H1 (cell line): ENCODE measurements around the gene CDK15. TPM values are rescaled to one million over a fixed set of nuclear protein-coding genes. Genes with fewer than 3 reads are reported as not detected.

ENCODE experiments used
- CTCF ChIA-PET: fragments of 300-600 bp; sonication (Branson Sonifier 250); formaldehyde crosslinking; loops from one replicate; lab custom pipeline; 2021; ENCODE audit not compliant: partially characterized antibody; lab: Charles Lee
- POLR2A ChIA-PET: fragments of 300-600 bp; sonication (Branson Sonifier 250); formaldehyde crosslinking; loops from one replicate; lab custom pipeline; 2021; ENCODE audit warnings: inconsistent platforms; ENCODE audit not compliant: partially characterized antibody; lab: Charles Lee
- DNase-seq, 2 experiments: peaks; one replicate each; pipeline versions ENCODE4 v3.0.0 to v3.0.0-alpha.2; 2010 to 2022; ENCODE audit warnings: low spot score in 2 of 2, low read depth in 1 of 2, mixed read lengths in 1 of 2
- FAIRE-seq: peaks from 2 replicates; lab custom pipeline; 2011; peaks lifted over from hg19 to GRCh38; lab: Jason Lieb, UNC
- H2AFZ ChIP-seq: 2 replicates; pipeline ENCODE4 v1.8.1; 2012; ENCODE audit warnings: low read length, inconsistent platforms
- H2AK5ac ChIP-seq: 2 replicates; pipeline ENCODE4 v1.6.1; 2013; ENCODE audit warnings: low read depth, low read length
- H2BK120ac ChIP-seq: replicated peaks from 2 replicates; pipeline ENCODE3; 2013; ENCODE audit warnings: low read depth, low read length, inconsistent platforms
- H2BK12ac ChIP-seq: 2 replicates; pipeline ENCODE4 v1.6.1; 2013; ENCODE audit warnings: low read depth, low read length
- H2BK15ac ChIP-seq: 2 replicates; pipeline ENCODE4 v1.6.1; 2013; ENCODE audit warnings: low read length
- H2BK20ac ChIP-seq: 2 replicates; pipeline ENCODE4 v1.6.1; 2013; ENCODE audit warnings: low read length
- H2BK5ac ChIP-seq: 2 replicates; pipeline ENCODE4 v1.6.1; 2013; ENCODE audit warnings: low read depth, low read length
- H3K14ac ChIP-seq: 2 replicates; pipeline ENCODE4 v1.6.1; 2013; ENCODE audit warnings: inconsistent platforms; ENCODE audit not compliant: insufficient read length
- H3K18ac ChIP-seq: 2 replicates; pipeline ENCODE4 v1.6.1; 2013; ENCODE audit warnings: low read length; ENCODE audit errors: extremely low read depth
- H3K23ac ChIP-seq: 2 replicates; pipeline ENCODE4 v1.6.1; 2013; ENCODE audit warnings: inconsistent platforms; ENCODE audit not compliant: insufficient read length
- H3K23me2 ChIP-seq: 2 replicates; pipeline ENCODE4 v1.6.1; 2013; ENCODE audit warnings: low read depth, low read length
- H3K27ac ChIP-seq: 2 replicates; pipeline ENCODE4 v1.6.1; 2011; ENCODE audit warnings: low read depth, low read length, inconsistent platforms
- H3K27me3 ChIP-seq, 4 experiments: replicated peaks in 1 of 4; 1 replicate in 1 of 4; 2 replicates in 3 of 4; pipeline versions ENCODE4 v1.6.1 to v1.8.1; 2011 to 2013; ENCODE audit warnings: low read length in 3 of 4, mild to moderate bottlenecking in 3 of 4, inconsistent platforms in 2 of 4, mixed read lengths in 2 of 4, moderate library complexity in 1 of 4; ENCODE audit not compliant: control insufficient read depth in 3 of 4, insufficient read depth in 3 of 4; ENCODE audit errors: extremely low read depth in 1 of 4
- H3K36me3 ChIP-seq, 4 experiments: 2 replicates each; pipeline versions ENCODE4 v1.6.1 to v1.8.1; 2011 to 2013; ENCODE audit warnings: mild to moderate bottlenecking in 4 of 4, low read length in 3 of 4, moderate library complexity in 2 of 4, control low read depth in 1 of 4, inconsistent platforms in 1 of 4; ENCODE audit not compliant: insufficient read depth in 4 of 4, control insufficient read depth in 2 of 4
- H3K4ac ChIP-seq: replicated peaks from 2 replicates; pipeline ENCODE3; 2013; ENCODE audit warnings: low read length, low read depth, mixed read lengths, inconsistent platforms; ENCODE audit not compliant: insufficient read length
- H3K4me1 ChIP-seq, 4 experiments: replicated peaks in 1 of 4; 1 replicate in 1 of 4; 2 replicates in 3 of 4; pipeline versions ENCODE4 v1.6.1 to v1.8.1; 2011 to 2013; ENCODE audit warnings: low read length in 3 of 4, inconsistent platforms in 2 of 4, mixed read lengths in 1 of 4; ENCODE audit not compliant: insufficient read depth in 4 of 4, control insufficient read depth in 3 of 4
- H3K4me2 ChIP-seq, 2 experiments: 2 replicates each; pipeline versions ENCODE4 v1.6.1 to v1.8.1; 2011 to 2013; ENCODE audit warnings: low read depth in 2 of 2, low read length in 2 of 2, control low read depth in 1 of 2, inconsistent platforms in 1 of 2, mild to moderate bottlenecking in 1 of 2; ENCODE audit not compliant: insufficient read depth in 1 of 2
- H3K4me3 ChIP-seq, 4 experiments: fragments of 200-600, 300-600 bp in 1 of 4; sonication (generic), shearing (Covaris generic), sonication (Bioruptor Twin) in 1 of 4; 2 replicates each; pipeline versions ENCODE4 v1.5.1 to v1.8.1; 2011 to 2016; ENCODE audit warnings: low read length in 4 of 4, low read depth in 3 of 4, control low read depth in 2 of 4, inconsistent platforms in 2 of 4, mild to moderate bottlenecking in 2 of 4, mixed read lengths in 1 of 4, moderate library complexity in 1 of 4; ENCODE audit not compliant: insufficient read depth in 2 of 4; ENCODE audit errors: extremely low read depth in 1 of 4
- H3K56ac ChIP-seq: replicated peaks from 2 replicates; pipeline ENCODE3; 2013; ENCODE audit warnings: low read depth, mild to moderate bottlenecking, mixed read lengths, low read length, inconsistent platforms; ENCODE audit not compliant: insufficient read length
- H3K79me1 ChIP-seq: 2 replicates; pipeline ENCODE4 v1.6.1; 2013; ENCODE audit warnings: low read depth, low read length, control low read depth
- H3K79me2 ChIP-seq, 2 experiments: 2 replicates each; pipeline versions ENCODE4 v1.6.1 to v1.8.1; 2012 to 2013; ENCODE audit warnings: low read length in 2 of 2, mild to moderate bottlenecking in 2 of 2, inconsistent platforms in 1 of 2; ENCODE audit not compliant: insufficient read depth in 2 of 2, control insufficient read depth in 1 of 2
- H3K9ac ChIP-seq, 4 experiments: replicated peaks in 1 of 4; 1 replicate in 1 of 4; 2 replicates in 3 of 4; pipeline versions ENCODE4 v1.6.1 to v1.8.1; 2011 to 2013; ENCODE audit warnings: low read depth in 3 of 4, low read length in 3 of 4, control low read depth in 2 of 4, mild to moderate bottlenecking in 2 of 4, moderate library complexity in 2 of 4, inconsistent platforms in 1 of 4; ENCODE audit errors: extremely low read depth in 1 of 4
- H3K9me3 ChIP-seq, 2 experiments: 2 replicates each; pipeline versions ENCODE4 v1.6.1 to v1.8.1; 2012 to 2013; ENCODE audit warnings: mild to moderate bottlenecking in 2 of 2, moderate library complexity in 2 of 2, control low read depth in 1 of 2, inconsistent platforms in 1 of 2, low read depth in 1 of 2, low read length in 1 of 2, mixed read lengths in 1 of 2; ENCODE audit not compliant: insufficient read depth in 2 of 2
- H4K20me1 ChIP-seq, 2 experiments: replicated peaks in 1 of 2; 2 replicates each; pipeline versions ENCODE3 to v1.8.1; 2011 to 2013; ENCODE audit warnings: inconsistent platforms in 2 of 2, low read length in 2 of 2, mild to moderate bottlenecking in 1 of 2; ENCODE audit not compliant: insufficient read depth in 2 of 2, control insufficient read depth in 1 of 2
- H4K5ac ChIP-seq: 2 replicates; pipeline ENCODE4 v1.6.1; 2013; ENCODE audit warnings: low read length, low read depth, mixed read lengths, inconsistent platforms; ENCODE audit not compliant: insufficient read length
- H4K8ac ChIP-seq: 2 replicates; pipeline ENCODE4 v1.8.0; 2013; ENCODE audit warnings: mild to moderate bottlenecking, moderate library complexity, low read length, inconsistent platforms; ENCODE audit not compliant: insufficient read depth; ENCODE audit errors: extremely low read depth
- H4K91ac ChIP-seq: replicated peaks from 2 replicates; pipeline ENCODE3; 2013; ENCODE audit warnings: low read length, mixed read lengths, inconsistent platforms; ENCODE audit not compliant: insufficient read length
- ASH2L ChIP-seq: fragments of 200-600, 300-600 bp; sonication (generic); IDR thresholded peaks from one replicate; pipeline ENCODE4 v1.7.1; 2017; ENCODE audit warnings: low read length
- CEBPB ChIP-seq: IDR thresholded peaks from 2 replicates; pipeline ENCODE4 v1.6.1; 2012; ENCODE audit warnings: low read depth, low read length
- HDAC2 ChIP-seq, 2 experiments: fragments of 300-600 bp in 1 of 2; sonication (generic) in 1 of 2; IDR thresholded peaks; 2 replicates each; pipeline ENCODE4 v1.6.1; 2011 to 2012; ENCODE audit warnings: low read depth in 2 of 2, low read length in 2 of 2, mild to moderate bottlenecking in 2 of 2, moderate library complexity in 2 of 2, borderline replicate concordance in 1 of 2, inconsistent platforms in 1 of 2
- JUND ChIP-seq: IDR thresholded peaks from 2 replicates; pipeline ENCODE4 v1.6.1; 2011; ENCODE audit warnings: mild to moderate bottlenecking, improper control_type of control experiment, low read length
- SAP30 ChIP-seq: fragments of 300-600 bp; sonication (generic); IDR thresholded peaks from 2 replicates; pipeline ENCODE4 v1.7.1; 2012; ENCODE audit warnings: low read length, moderate library complexity, mild to moderate bottlenecking, inconsistent platforms; ENCODE audit not compliant: insufficient read depth, insufficient replicate concordance
- TAF1 ChIP-seq: IDR thresholded peaks from 2 replicates; pipeline ENCODE4 v1.6.1; 2011; ENCODE audit warnings: mild to moderate bottlenecking, low read depth, low read length
- WGBS, 2 experiments: shearing (Covaris generic) in 1 of 2; methylation state at CpG; one replicate each; pipeline versions ENCODE4 v1.1.6 to v1.1.7; 2013 to 2015; ENCODE audit warnings: low lambda C conversion rate in 2 of 2, mixed read lengths in 2 of 2, inconsistent platforms in 1 of 2, low coverage in 1 of 2, missing lambda C conversion rate in 1 of 2; ENCODE audit not compliant: insufficient replicate concordance in 2 of 2, insufficient coverage in 1 of 2, insufficient read length in 1 of 2; ENCODE audit errors: extremely low coverage in 1 of 2, missing lambda C conversion rate in 1 of 2; 5-methylcytosine and 5-hydroxymethylcytosine counted together
- polyA plus RNA-seq, 7 experiments: library from polyadenylated mRNA; depleted of rRNA in 3 of 7; stranded (reverse) in 5 of 7; unstranded in 2 of 7; fragments of >200 nt in 5 of 7; fragments of 200-250 nt in 2 of 7; gene quantifications; 1 replicate in 5 of 7; 2 replicates in 1 of 7; 4 replicates in 1 of 7; pipeline versions ENCODE4 v1.2.1 to v1.2.3, GENCODE V29; 2011 to 2013; ENCODE audit warnings: missing spikeins in 2 of 7, mixed read lengths in 2 of 7
- total RNA-seq: library from RNA; stranded (reverse); fragmentation: NEBNext Ultra II Directional; extraction: Animal tissue kit (Norgen Biotek cat#: 25700); gene quantifications from 2 replicates; pipeline ENCODE4 v1.2.1, GENCODE V29; 2021
- TF ChIP-seq, protein P1 (sequence below): IDR thresholded peaks from 2 replicates; pipeline ENCODE4 v1.6.1; 2012; ENCODE audit warnings: inconsistent platforms

The CDK15 gene
- total and polyA plus RNA-seq, 2 of the 8 experiments (the other 6 are each of a cell fraction or from before 2014, with no cell fraction given) = 0.03 TPM; not detected in 1

DNA sequence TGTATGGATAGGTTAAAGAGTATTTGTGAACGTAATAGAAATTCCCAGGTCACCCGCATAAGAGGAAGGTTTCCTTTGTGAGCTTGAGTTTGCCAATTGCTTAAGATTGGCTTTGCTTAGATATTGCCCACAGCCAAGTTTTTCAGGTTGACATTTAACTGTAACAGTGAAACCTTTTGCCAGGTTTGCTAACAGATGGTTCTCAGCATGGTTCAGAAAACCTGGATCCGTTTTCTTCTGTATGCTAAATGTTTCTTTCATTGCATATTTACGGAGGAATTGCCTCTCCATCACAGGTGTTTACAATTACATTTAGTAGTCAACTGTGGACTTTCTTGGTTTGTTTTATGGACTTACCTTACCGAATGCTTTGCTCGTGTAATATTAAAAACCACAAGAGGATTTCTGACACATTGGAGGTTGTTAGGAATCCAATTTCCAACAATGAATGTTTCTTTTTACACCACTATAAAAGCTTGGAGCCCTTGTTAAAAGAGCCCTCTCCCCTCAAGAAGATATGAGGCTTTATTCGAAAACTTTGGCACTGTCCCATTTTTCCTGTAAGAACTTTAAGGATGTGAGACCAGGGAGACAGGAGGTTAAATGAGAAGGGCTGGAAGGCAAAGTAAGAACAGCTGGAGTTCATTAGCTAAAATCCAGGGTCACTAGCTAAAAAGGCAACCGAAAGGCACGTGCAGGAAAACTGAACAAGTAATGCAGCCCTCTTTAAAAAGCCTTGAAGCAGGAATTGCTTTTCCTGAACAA is 7.8 kb downstream of the CDK15 start:
- Histone ChIP-seq H2BK120ac (no peak overlapping the region), H4K5ac (no peak overlapping the region), H3K27ac (no peak overlapping the region), H3K23ac (no peak overlapping the region), H3K4me2 (no peak overlapping the region), H3K79me1 (no peaks in the 10 kb centered on the region), H3K79me2 (no peaks in the 10 kb centered on the region), H3K27me3 (no peaks in the 10 kb centered on the region), H2BK5ac (no peak overlapping the region), H3K4me1 (no peaks in the 10 kb centered on the region), H2BK12ac (no peak overlapping the region), H3K36me3 (peaks cover 0 to 4% (median 0%) of the 10 kb centered on the region in 4 experiments; a peak in 1 of 8 replicates), H2AFZ (no peak overlapping the region), H3K18ac (no peak overlapping the region), H2AK5ac (no peak overlapping the region), H3K4ac (no peak overlapping the region), H4K20me1 (no peaks in the 10 kb centered on the region), H3K56ac (no peak overlapping the region), H3K23me2 (peaks cover 2% of the 10 kb centered on the region; the same call in 1 of the 2 replicates), H3K9ac (no peak overlapping the region), H3K9me3 (peaks cover 2 to 9% of the 10 kb centered on the region in 2 experiments; a peak in 2 of 4 replicates), H3K14ac (no peak overlapping the region), H2BK20ac (no peak overlapping the region), H2BK15ac (no peak overlapping the region), H3K4me3 (no peak overlapping the region), H4K8ac (no peak overlapping the region), H4K91ac (no peak overlapping the region)
- CTCF ChIA-PET = interaction anchor here (0.6 to 0.9 kb wide), 4 partner anchors 17 to 530 kb away, joined by 3 to 4 read pairs (median 3); no protein-coding TSS in a partner anchor
- POLR2A ChIA-PET = no interaction called here
- FAIRE-seq = no peak
- WGBS, 2 experiments = 90% methylated on average over 9 of the region's 9 CpGs; no CpG with 5 or more reads in 1 of the 2 experiments
- no peak for DNase-seq
- TF ChIP-seq SAP30 (no peak), CEBPB (no peak), TAF1 (no peak), ASH2L (no peak), JUND (no peak), HDAC2 (IDR thresholded peaks at IDR 0.05; ENCODE audit: borderline replicate concordance in 1 of 2, low read depth in 2 of 2, low read length in 2 of 2) (no peak)
- TF ChIP-seq, protein P1, sequence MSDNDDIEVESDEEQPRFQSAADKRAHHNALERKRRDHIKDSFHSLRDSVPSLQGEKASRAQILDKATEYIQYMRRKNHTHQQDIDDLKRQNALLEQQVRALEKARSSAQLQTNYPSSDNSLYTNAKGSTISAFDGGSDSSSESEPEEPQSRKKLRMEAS = no peak
